ENCODE measurements around the gene LEMD3. TPM values are rescaled to one million over a fixed set of nuclear protein-coding genes. Genes with fewer than 3 reads are reported as not detected.

The LEMD3 gene
- total RNA-seq, 1 donor from 2014 or later, result 38.9 TPM

DNA sequence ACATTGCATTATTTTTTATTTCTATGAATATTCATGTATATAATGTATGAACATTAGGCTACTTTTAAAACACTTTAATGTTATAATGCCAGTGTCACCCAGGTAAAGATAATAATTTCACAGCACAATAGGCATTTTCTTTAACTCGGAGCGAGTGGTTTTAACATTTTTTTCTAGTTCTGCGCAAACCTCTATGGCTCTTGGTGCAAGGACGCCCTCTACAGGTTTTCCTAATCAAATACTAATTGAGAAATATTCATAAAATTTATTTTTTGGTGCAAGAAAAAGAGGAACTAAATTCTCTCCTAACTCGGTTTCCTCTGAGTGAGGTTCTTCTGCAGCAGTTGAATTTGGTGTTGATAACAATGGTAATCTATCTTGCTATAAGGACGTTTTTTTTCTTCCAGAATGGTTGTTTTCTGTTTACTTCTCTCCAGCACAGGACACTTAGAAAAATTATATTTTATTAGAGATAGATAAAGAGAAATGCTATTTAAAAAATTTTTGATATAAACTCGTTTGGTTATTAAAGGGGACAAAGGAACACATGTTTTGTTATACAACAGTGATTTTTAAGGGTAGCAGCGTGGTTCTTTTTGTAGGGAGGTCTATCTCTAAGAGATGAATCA is 45.8 kb upstream of the LEMD3 start:
- DNase-seq (ENCODE audit: low spot score, unreplicated experiment), result no peak
- Mint-ChIP-seq H3K9me3 (ENCODE audit: low read depth) (no peaks in the 10 kb centered on the region), H3K27me3 (peaks cover 41% of the 10 kb centered on the region), H3K4me1 (ENCODE audit: low read depth) (no peaks in the 10 kb centered on the region), H3K4me3 (ENCODE audit: low read depth) (no peak overlapping the region), H3K27ac (no peak overlapping the region), H3K36me3 (ENCODE audit: insufficient read depth) (no peaks in the 10 kb centered on the region)
- TF ChIP-seq, protein P1, sequence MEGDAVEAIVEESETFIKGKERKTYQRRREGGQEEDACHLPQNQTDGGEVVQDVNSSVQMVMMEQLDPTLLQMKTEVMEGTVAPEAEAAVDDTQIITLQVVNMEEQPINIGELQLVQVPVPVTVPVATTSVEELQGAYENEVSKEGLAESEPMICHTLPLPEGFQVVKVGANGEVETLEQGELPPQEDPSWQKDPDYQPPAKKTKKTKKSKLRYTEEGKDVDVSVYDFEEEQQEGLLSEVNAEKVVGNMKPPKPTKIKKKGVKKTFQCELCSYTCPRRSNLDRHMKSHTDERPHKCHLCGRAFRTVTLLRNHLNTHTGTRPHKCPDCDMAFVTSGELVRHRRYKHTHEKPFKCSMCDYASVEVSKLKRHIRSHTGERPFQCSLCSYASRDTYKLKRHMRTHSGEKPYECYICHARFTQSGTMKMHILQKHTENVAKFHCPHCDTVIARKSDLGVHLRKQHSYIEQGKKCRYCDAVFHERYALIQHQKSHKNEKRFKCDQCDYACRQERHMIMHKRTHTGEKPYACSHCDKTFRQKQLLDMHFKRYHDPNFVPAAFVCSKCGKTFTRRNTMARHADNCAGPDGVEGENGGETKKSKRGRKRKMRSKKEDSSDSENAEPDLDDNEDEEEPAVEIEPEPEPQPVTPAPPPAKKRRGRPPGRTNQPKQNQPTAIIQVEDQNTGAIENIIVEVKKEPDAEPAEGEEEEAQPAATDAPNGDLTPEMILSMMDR (IDR thresholded peaks at IDR 0.05; ENCODE audit: unreplicated experiment), result peak; percentile 81

DNA sequence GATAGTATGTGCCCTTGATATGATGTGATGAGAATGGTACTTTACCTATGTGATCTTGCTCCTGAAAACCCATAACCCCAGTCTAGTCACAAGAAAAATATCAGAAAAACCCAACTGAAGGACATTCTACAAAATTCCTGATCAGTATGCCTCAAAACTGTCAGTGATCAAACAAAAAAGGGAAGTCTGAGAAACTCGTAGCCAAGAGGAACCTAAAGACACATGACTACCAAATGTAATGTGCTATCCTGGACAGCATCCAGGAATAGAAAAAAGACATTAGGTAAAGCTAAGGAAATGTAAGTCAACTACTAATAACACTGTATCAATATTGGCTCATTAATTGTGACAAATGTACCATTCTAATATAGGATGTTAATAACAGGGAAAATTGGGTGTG is 44.1 kb upstream of the LEMD3 start:
- no peaks in the 10 kb centered on the region for H3K36me3 Mint-ChIP-seq (ENCODE audit: insufficient read depth)
- no peak overlapping the region for H3K4me3 Mint-ChIP-seq (ENCODE audit: low read depth)
- no peaks in the 10 kb centered on the region for H3K9me3 Mint-ChIP-seq (ENCODE audit: low read depth)
- H3K27me3 Mint-ChIP-seq, result peaks cover 31% of the 10 kb centered on the region
- no peak for DNase-seq (ENCODE audit: low spot score, unreplicated experiment)
- TF ChIP-seq, protein P1 (IDR thresholded peaks at IDR 0.05; ENCODE audit: unreplicated experiment), result no peak
- no peak overlapping the region for H3K27ac Mint-ChIP-seq
- no peaks in the 10 kb centered on the region for H3K4me1 Mint-ChIP-seq (ENCODE audit: low read depth)

DNA sequence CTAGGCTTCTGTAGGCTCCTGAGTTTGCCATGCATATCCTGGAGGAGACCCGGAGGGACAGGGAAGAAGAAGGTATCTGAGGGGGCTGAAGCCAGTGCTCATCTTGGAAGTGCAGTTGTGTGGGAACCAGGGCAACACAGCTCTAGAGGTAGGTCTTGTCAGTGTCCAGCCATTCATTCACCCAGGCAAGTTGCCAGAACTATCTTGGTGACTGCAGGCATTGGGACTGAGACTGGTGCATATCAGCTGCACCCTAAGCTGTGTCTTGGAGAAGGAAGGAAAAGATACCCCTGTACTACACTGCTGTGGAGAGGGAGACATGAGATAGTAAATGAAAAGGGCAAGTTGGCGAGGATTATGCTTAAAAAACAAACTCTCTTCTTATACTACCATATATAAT is 43.4 kb upstream of the LEMD3 start:
- no peaks in the 10 kb centered on the region for H3K4me1 Mint-ChIP-seq (ENCODE audit: low read depth)
- TF ChIP-seq, protein P1 (IDR thresholded peaks at IDR 0.05; ENCODE audit: unreplicated experiment), result no peak
- H3K27ac Mint-ChIP-seq, result no peak overlapping the region
- no peaks in the 10 kb centered on the region for H3K36me3 Mint-ChIP-seq (ENCODE audit: insufficient read depth)
- H3K4me3 Mint-ChIP-seq (ENCODE audit: low read depth), result no peak overlapping the region
- peaks cover 24% of the 10 kb centered on the region for H3K27me3 Mint-ChIP-seq
- DNase-seq (ENCODE audit: low spot score, unreplicated experiment), result no peak
- no peaks in the 10 kb centered on the region for H3K9me3 Mint-ChIP-seq (ENCODE audit: low read depth)

DNA sequence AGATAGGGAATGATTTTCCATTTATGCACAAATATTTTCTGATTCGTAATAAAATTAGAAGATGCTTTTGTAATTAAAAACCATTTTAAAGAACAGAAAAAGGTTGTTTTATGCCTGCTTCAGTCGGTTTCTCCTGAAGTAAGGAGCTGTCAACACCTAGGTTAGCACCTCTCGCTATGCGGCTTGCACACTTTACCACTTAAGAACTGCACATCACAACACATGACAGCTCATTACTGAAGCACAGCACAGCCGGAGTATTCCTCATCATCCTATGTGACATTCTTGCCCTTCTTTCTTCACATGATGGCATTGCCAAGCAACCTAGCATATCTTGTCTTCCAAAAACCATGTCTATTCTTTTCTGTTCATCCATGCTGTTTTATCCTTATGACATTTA is 42.9 kb upstream of the LEMD3 start:
- H3K36me3 Mint-ChIP-seq (ENCODE audit: insufficient read depth), result no peaks in the 10 kb centered on the region
- H3K27ac Mint-ChIP-seq, result no peak overlapping the region
- H3K4me1 Mint-ChIP-seq (ENCODE audit: low read depth), result no peaks in the 10 kb centered on the region
- DNase-seq (ENCODE audit: low spot score, unreplicated experiment), result no peak
- TF ChIP-seq, protein P1 (IDR thresholded peaks at IDR 0.05; ENCODE audit: unreplicated experiment), result no peak
- H3K4me3 Mint-ChIP-seq (ENCODE audit: low read depth), result no peak overlapping the region
- no peaks in the 10 kb centered on the region for H3K9me3 Mint-ChIP-seq (ENCODE audit: low read depth)
- H3K27me3 Mint-ChIP-seq, result peaks cover 20% of the 10 kb centered on the region

DNA sequence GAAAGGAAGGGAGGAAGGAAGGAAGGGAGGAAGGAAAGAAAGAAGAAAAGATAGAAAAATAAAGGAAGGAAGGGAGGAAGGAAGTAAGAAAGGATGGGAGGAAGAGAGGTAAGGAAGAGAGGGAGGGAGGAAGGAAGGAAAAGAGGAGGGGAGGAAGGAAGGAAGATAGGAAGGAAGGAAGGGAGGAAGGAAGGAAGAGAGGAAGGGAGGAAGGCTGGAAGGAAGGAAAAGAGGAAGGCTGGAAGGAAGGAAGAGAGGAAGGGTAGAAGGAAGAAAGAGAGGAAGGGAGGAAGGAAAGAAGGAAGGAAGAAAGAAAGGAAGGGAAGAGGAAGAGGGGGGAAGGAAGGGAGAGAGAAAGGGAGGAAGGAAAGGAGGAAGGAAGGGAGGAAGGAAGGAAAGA is 35.5 kb upstream of the LEMD3 start:
- Mint-ChIP-seq H3K27me3 (peaks cover 13% of the 10 kb centered on the region), H3K9me3 (ENCODE audit: low read depth) (peaks cover 6% of the 10 kb centered on the region), H3K4me1 (ENCODE audit: low read depth) (no peaks in the 10 kb centered on the region), H3K4me3 (ENCODE audit: low read depth) (no peak overlapping the region), H3K27ac (no peak overlapping the region), H3K36me3 (ENCODE audit: insufficient read depth) (peaks cover 4% of the 10 kb centered on the region)
- no peak for DNase-seq (ENCODE audit: low spot score, unreplicated experiment)
- TF ChIP-seq, protein P1 (IDR thresholded peaks at IDR 0.05; ENCODE audit: unreplicated experiment), result no peak

Data from progenitor cell of endocrine pancreas (in vitro differentiated cells).